ENCODE results near the gene ARGLU1. TPM values are rescaled to one million over a fixed set of nuclear protein-coding genes. Genes with fewer than 3 reads are reported as not detected.

The ARGLU1 gene
- total and polyA plus RNA-seq, 9 of the 15 experiments (the other 6 are each of a cell fraction or from before 2014, with no cell fraction given) = 19.3 to 99.9 (median 49.3) TPM

DNA sequence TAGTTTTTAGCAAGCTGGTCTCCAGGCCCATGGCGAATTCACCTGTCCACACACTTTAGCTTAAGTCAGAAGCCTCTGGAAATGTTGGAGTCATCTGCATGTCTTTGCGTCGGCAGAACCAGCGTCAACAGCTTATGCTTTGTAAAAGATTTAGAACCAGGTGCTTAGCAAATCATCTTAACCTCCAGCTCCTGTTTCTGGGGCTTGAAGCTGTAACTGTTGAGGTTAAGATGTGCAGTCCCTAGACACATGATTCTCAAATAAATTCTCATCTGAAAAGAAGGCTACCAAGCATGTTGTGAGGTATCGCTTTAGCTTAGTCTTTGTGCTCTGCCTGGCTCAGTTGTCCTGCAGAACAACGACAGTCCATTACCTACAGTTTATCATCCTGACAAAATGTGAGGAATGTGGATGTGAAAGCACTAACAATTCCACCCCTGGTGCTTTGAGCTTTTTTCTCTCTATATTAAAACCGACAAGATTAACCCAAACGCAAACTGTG, 36.9 kb downstream of the ARGLU1 start:
- H4K20me1 ChIP-seq (replicated peaks; ENCODE audit: control insufficient read depth, insufficient read depth, low read length) = no peaks in the 10 kb centered on the region
- no peaks in the 10 kb centered on the region for H3K79me2 ChIP-seq (ENCODE audit: control insufficient read depth, insufficient read depth, low read length)

More for the DNA sequence above, 36.9 kb downstream of the ARGLU1 start:
- Histone ChIP-seq H3K4me1 (replicated peaks in 1 of 2; ENCODE audit: control insufficient read depth in 2 of 2, insufficient read depth in 2 of 2, low read length in 2 of 2) (peaks cover 0 to 13% of the 10 kb centered on the region in 2 experiments; a peak in 2 of 5 replicates), H3K27me3 (ENCODE audit: control insufficient read depth in 2 of 2, insufficient read depth in 2 of 2, low read length in 2 of 2) (peaks cover 0 to 5% of the 10 kb centered on the region in 2 experiments; a peak in 1 of 5 replicates), H3K27ac (ENCODE audit: extremely low read depth, low read depth, low read length) (no peak overlapping the region), H3K4me3 (no peak overlapping the region), H2AFZ (ENCODE audit: low read depth, low read length) (no peak overlapping the region), H3K9me1 (ENCODE audit: control insufficient read depth, insufficient read depth, low read length) (no peaks in the 10 kb centered on the region), H3K36me3 (ENCODE audit: control insufficient read depth, insufficient read depth, low read length) (no peaks in the 10 kb centered on the region), H3K9ac (ENCODE audit: insufficient read depth in 1 of 2, low read depth in 2 of 2, low read length in 2 of 2) (no peak overlapping the region), H3K4me2 (ENCODE audit: insufficient read depth, low read length) (no peak overlapping the region), H3K9me3 (replicated peaks; ENCODE audit: control insufficient read depth, insufficient read depth, low read depth, low read length) (no peaks in the 10 kb centered on the region)
- ATAC-seq (no peak), FAIRE-seq (no peak), DNase-seq (ENCODE audit: extremely low read depth in 1 of 4, low spot score in 3 of 4) (no peak)
- POLR2A ChIA-PET = no interaction called here
- TF ChIP-seq ZFP30 (CRISPR knock-in tag; IDR thresholded peaks at IDR 0.05; ENCODE audit: borderline replicate concordance) = no peak
- no peak for TF ChIP-seq ARID1B (IDR thresholded peaks at IDR 0.05)
- no peak for TF ChIP-seq CREB3 (tag; conservative IDR thresholded peaks at IDR 0.05; ENCODE audit: low read depth)
- TF ChIP-seq TEAD4 (IDR thresholded peaks at IDR 0.05; ENCODE audit: low read length) = no peak
- TF ChIP-seq TEAD4 (CRISPR knock-in tag; IDR thresholded peaks at IDR 0.05; ENCODE audit: borderline replicate concordance) = no peak
- TF ChIP-seq ZNF41 (CRISPR knock-in tag; conservative IDR thresholded peaks at IDR 0.05) = no peak
- TF ChIP-seq U2AF1 (optimal IDR thresholded peaks at IDR 0.05; ENCODE audit: low read depth, low read length) = no peak
- TF ChIP-seq POLR2H (tag; IDR thresholded peaks at IDR 0.05; ENCODE audit: low read depth) = no peak
- no peak for TF ChIP-seq ZFP36 (IDR thresholded peaks at IDR 0.05; ENCODE audit: low read depth, low read length, partially characterized antibody)
- no peak for TF ChIP-seq MAFK (IDR thresholded peaks at IDR 0.05; ENCODE audit: low read length)
- TF ChIP-seq, protein P1, sequence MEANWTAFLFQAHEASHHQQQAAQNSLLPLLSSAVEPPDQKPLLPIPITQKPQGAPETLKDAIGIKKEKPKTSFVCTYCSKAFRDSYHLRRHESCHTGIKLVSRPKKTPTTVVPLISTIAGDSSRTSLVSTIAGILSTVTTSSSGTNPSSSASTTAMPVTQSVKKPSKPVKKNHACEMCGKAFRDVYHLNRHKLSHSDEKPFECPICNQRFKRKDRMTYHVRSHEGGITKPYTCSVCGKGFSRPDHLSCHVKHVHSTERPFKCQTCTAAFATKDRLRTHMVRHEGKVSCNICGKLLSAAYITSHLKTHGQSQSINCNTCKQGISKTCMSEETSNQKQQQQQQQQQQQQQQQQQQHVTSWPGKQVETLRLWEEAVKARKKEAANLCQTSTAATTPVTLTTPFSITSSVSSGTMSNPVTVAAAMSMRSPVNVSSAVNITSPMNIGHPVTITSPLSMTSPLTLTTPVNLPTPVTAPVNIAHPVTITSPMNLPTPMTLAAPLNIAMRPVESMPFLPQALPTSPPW (CRISPR knock-in tag; IDR thresholded peaks at IDR 0.05) = no peak
- TF ChIP-seq ZNF316 (IDR thresholded peaks at IDR 0.05) = no peak
- TF ChIP-seq ZNF12 (CRISPR knock-in tag; IDR thresholded peaks at IDR 0.05) = no peak
- TF ChIP-seq ZBTB7A (IDR thresholded peaks at IDR 0.05; ENCODE audit: borderline replicate concordance, control insufficient read depth, low read depth, low read length) = no peak
- TF ChIP-seq POLR2B (IDR thresholded peaks at IDR 0.05; ENCODE audit: low read depth, partially characterized antibody) = no peak
- no peak for TF ChIP-seq ZNF354B (CRISPR knock-in tag; IDR thresholded peaks at IDR 0.05)
- no peak for TF ChIP-seq ELF4 (CRISPR knock-in tag; IDR thresholded peaks at IDR 0.05)
- no peak for TF ChIP-seq HNRNPK (IDR thresholded peaks at IDR 0.05; ENCODE audit: low read depth, low read length, poor library complexity, severe bottlenecking)
- TF ChIP-seq, protein P2, sequence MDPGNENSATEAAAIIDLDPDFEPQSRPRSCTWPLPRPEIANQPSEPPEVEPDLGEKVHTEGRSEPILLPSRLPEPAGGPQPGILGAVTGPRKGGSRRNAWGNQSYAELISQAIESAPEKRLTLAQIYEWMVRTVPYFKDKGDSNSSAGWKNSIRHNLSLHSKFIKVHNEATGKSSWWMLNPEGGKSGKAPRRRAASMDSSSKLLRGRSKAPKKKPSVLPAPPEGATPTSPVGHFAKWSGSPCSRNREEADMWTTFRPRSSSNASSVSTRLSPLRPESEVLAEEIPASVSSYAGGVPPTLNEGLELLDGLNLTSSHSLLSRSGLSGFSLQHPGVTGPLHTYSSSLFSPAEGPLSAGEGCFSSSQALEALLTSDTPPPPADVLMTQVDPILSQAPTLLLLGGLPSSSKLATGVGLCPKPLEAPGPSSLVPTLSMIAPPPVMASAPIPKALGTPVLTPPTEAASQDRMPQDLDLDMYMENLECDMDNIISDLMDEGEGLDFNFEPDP (CRISPR knock-in tag; IDR thresholded peaks at IDR 0.05) = no peak
- no peak for TF ChIP-seq NCOA4 (IDR thresholded peaks at IDR 0.05; ENCODE audit: partially characterized antibody)
- no peak for TF ChIP-seq ZNF445 (CRISPR knock-in tag; IDR thresholded peaks at IDR 0.05; ENCODE audit: low read depth)
- CTCF ChIA-PET (ENCODE audit: low intra/inter-chr PET ratio) = no interaction called here
- BruUV-seq (replicated peaks) = no TSS peak
- in situ Hi-C loops (cut with MboI) (no loop called here), intact Hi-C loops (cut with micrococcal nuclease) (no loop called here)
- 9% methylated on average over 8 of the region's 8 CpGs for WGBS (ENCODE audit: insufficient coverage, low coverage, missing lambda C conversion rate)
